ENCODE data around the gene ITFG1.

ITFG1 gene

DNA sequence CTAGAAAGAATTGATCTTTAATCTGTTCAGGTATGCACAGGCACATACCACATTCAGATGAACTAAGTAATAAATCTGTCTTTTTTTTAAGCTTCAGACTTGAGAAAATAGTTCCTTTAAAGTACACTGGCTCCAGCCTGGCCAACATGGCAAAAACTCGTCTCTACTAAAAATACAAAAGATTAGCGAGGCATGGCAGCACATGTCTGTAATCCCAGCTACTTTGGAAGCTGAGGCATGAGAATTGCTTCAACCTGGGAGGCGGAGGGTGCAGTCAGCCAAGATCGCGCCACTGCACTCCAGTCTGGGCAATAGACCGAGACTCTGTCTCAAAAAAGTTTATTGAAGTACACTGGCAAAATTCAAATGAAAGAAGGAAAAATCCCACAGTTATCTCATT, 206.1 kb downstream of the ITFG1 start:
- H3K4me2 ChIP-seq (ENCODE audit: low read length): no peak overlapping the region
- H3K27me3 ChIP-seq (ENCODE audit: control insufficient read depth, low read length): no peaks in the 10 kb centered on the region
- H3K36me3 ChIP-seq (ENCODE audit: control insufficient read depth, low read length): peaks cover 21% of the 10 kb centered on the region
- TF ChIP-seq EZH2phosphoT487 (IDR thresholded peaks at IDR 0.05; ENCODE audit: borderline replicate concordance, low read length): no peak
- no peak for TF ChIP-seq CTCF (IDR thresholded peaks at IDR 0.05; ENCODE audit: low read depth, low read length, poor library complexity, severe bottlenecking)
- no peaks in the 10 kb centered on the region for H3K9me3 ChIP-seq (ENCODE audit: control insufficient read depth, insufficient read depth, low read length)
- no peaks in the 10 kb centered on the region for H3K9me2 ChIP-seq (replicated peaks; ENCODE audit: control insufficient read depth, low read length)
- no peaks in the 10 kb centered on the region for H4K20me1 ChIP-seq (ENCODE audit: control insufficient read depth, insufficient read depth, low read depth, low read length)
- no peak overlapping the region for H3K4me3 ChIP-seq (ENCODE audit: low read length)
- H3F3A ChIP-seq (ENCODE audit: control insufficient read depth, insufficient read depth): no peaks in the 10 kb centered on the region
- H3K79me2 ChIP-seq (ENCODE audit: control insufficient read depth, low read length): no peaks in the 10 kb centered on the region
- H3K4me1 ChIP-seq (ENCODE audit: control insufficient read depth, low read length): no peaks in the 10 kb centered on the region
- no peak overlapping the region for H3K27ac ChIP-seq (ENCODE audit: low read depth, low read length)

DNA sequence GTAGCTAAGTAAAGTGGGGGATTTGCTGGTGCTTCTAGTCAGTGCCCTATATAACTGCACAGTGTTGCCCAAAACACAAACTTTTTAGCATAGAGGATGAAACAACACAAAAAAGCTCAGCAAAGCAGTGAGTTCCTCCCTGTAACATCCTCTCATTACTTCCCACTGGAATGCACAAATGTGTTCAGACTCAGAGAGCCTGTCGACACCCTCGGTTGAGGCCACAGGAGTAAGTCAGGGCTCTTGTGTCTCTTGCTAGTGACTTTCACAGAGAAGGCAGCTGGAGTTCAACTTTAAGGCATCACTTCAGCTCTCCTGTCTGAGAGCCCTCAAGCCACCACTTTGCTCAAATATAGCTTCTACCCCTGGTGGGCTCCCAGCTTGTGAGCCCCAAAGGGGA, 209.9 kb downstream of the ITFG1 start:
- H3K9me3 ChIP-seq (ENCODE audit: control insufficient read depth, insufficient read depth, low read length): no peaks in the 10 kb centered on the region
- no peaks in the 10 kb centered on the region for H4K20me1 ChIP-seq (ENCODE audit: control insufficient read depth, insufficient read depth, low read depth, low read length)
- TF ChIP-seq CTCF (IDR thresholded peaks at IDR 0.05; ENCODE audit: low read depth, low read length, poor library complexity, severe bottlenecking): no peak
- no peak for TF ChIP-seq EZH2phosphoT487 (IDR thresholded peaks at IDR 0.05; ENCODE audit: borderline replicate concordance, low read length)
- no peaks in the 10 kb centered on the region for H3K9me2 ChIP-seq (replicated peaks; ENCODE audit: control insufficient read depth, low read length)
- H3F3A ChIP-seq (ENCODE audit: control insufficient read depth, insufficient read depth): no peaks in the 10 kb centered on the region
- H3K36me3 ChIP-seq (ENCODE audit: control insufficient read depth, low read length): 0 out of 2 replicates have a peak, but pooled peaks cover 2% of the 10 kb centered on the region
- no peaks in the 10 kb centered on the region for H3K27me3 ChIP-seq (ENCODE audit: control insufficient read depth, low read length)
- no peak overlapping the region for H3K4me2 ChIP-seq (ENCODE audit: low read length)
- no peaks in the 10 kb centered on the region for H3K79me2 ChIP-seq (ENCODE audit: control insufficient read depth, low read length)
- H3K4me3 ChIP-seq (ENCODE audit: low read length): no peak overlapping the region
- no peak overlapping the region for H3K27ac ChIP-seq (ENCODE audit: low read depth, low read length)
- H3K4me1 ChIP-seq (ENCODE audit: control insufficient read depth, low read length): no peaks in the 10 kb centered on the region

DNA sequence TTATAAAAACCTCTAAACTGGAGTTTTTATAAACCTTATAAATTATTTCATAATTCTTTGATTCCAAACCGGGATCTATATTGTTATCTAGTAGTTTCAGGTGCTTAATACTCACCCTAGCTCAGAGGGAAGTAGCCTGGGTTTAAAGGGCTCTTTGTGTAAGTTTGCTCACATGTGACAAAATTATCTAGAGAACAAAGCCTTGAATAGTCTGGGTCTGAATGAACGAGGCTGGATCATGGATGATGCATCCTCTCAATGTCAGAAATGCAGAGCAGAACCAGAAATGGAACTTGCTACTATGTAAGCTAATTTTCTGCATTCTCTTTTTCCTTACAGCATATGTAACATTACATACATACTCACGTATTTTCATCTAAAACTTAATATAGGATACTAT, 213.2 kb downstream of the ITFG1 start:
- Histone ChIP-seq H3K79me2 (ENCODE audit: control insufficient read depth, low read length) (no peaks in the 10 kb centered on the region), H3K27ac (ENCODE audit: low read depth, low read length) (no peak overlapping the region), H3K4me1 (ENCODE audit: control insufficient read depth, low read length) (no peaks in the 10 kb centered on the region), H3K27me3 (ENCODE audit: control insufficient read depth, low read length) (no peaks in the 10 kb centered on the region), H3F3A (ENCODE audit: control insufficient read depth, insufficient read depth) (no peaks in the 10 kb centered on the region), H3K4me2 (ENCODE audit: low read length) (no peak overlapping the region), H3K36me3 (ENCODE audit: control insufficient read depth, low read length) (no peaks in the 10 kb centered on the region), H4K20me1 (ENCODE audit: control insufficient read depth, insufficient read depth, low read depth, low read length) (no peaks in the 10 kb centered on the region), H3K9me3 (ENCODE audit: control insufficient read depth, insufficient read depth, low read length) (no peaks in the 10 kb centered on the region), H3K9me2 (replicated peaks; ENCODE audit: control insufficient read depth, low read length) (no peaks in the 10 kb centered on the region), H3K4me3 (ENCODE audit: low read length) (no peak overlapping the region)
- TF ChIP-seq CTCF (IDR thresholded peaks at IDR 0.05; ENCODE audit: low read depth, low read length, poor library complexity, severe bottlenecking) (no peak), EZH2phosphoT487 (IDR thresholded peaks at IDR 0.05; ENCODE audit: borderline replicate concordance, low read length) (no peak)

- Histone ChIP-seq H3K9me2 (replicated peaks; ENCODE audit: control insufficient read depth, low read length) (no peaks in the 10 kb centered on the region), H3F3A (ENCODE audit: control insufficient read depth, insufficient read depth) (no peaks in the 10 kb centered on the region), H4K20me1 (ENCODE audit: control insufficient read depth, insufficient read depth, low read depth, low read length) (no peaks in the 10 kb centered on the region), H3K27me3 (ENCODE audit: control insufficient read depth, low read length) (no peaks in the 10 kb centered on the region), H3K9me3 (ENCODE audit: control insufficient read depth, insufficient read depth, low read length) (no peaks in the 10 kb centered on the region), H3K27ac (ENCODE audit: low read depth, low read length) (no peak overlapping the region), H3K4me1 (ENCODE audit: control insufficient read depth, low read length) (no peaks in the 10 kb centered on the region), H3K4me2 (ENCODE audit: low read length) (no peak overlapping the region), H3K4me3 (ENCODE audit: low read length) (no peak overlapping the region), H3K36me3 (ENCODE audit: control insufficient read depth, low read length) (no peaks in the 10 kb centered on the region), H3K79me2 (ENCODE audit: control insufficient read depth, low read length) (no peaks in the 10 kb centered on the region)
- no peak for TF ChIP-seq EZH2phosphoT487 (IDR thresholded peaks at IDR 0.05; ENCODE audit: borderline replicate concordance, low read length)
- no peak for TF ChIP-seq CTCF (IDR thresholded peaks at IDR 0.05; ENCODE audit: low read depth, low read length, poor library complexity, severe bottlenecking)
Observed at GRCh38 chr16:47244206-47244605, 216.7 kb downstream of the ITFG1 start.
